ENCODE data around the gene ABCA2. TPM values are rescaled to one million over a fixed set of nuclear protein-coding genes. Genes with fewer than 3 reads are reported as not detected.

ABCA2 gene
- total and polyA plus RNA-seq, 4 donors, result 13.4 to 39.0 (median 16.5) TPM

DNA sequence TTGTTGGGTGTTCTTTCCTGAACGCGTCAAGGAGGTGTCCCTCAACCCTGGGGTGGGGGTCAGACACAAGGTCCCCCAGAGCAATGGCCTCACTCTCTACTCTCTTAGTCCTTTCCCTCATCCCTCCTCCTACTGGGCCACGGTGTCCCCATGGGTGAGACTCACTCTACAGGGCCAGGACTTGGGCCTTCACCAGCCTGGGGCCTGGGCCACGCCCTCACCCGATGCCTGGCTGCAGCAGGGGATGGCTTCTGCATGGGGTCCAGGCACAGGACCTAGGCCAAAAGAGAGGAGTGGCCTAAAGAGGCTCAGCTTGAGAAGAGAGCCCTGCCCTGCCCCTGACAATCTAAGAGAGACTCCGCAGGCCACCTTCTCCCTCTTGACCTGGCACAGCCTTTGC, 70.1 kb downstream of the ABCA2 start:
- Histone ChIP-seq H3K4me1 (ENCODE audit: control insufficient read depth in 5 of 5, insufficient read depth in 5 of 5, low read length in 5 of 5) (no peaks in the 10 kb centered on the region), H3K36me3 (ENCODE audit: control insufficient read depth in 4 of 4, insufficient read depth in 4 of 4, low read length in 4 of 4) (no peaks in the 10 kb centered on the region), H3K27ac (ENCODE audit: low read depth in 1 of 2, low read length in 1 of 2) (no peak overlapping the region), H3K4me3 (no peak overlapping the region), H3K9me3 (ENCODE audit: control insufficient read depth in 4 of 4, insufficient read depth in 3 of 4, low read length in 3 of 4) (no peaks in the 10 kb centered on the region), H3K9ac (ENCODE audit: insufficient read depth in 1 of 2, low read length in 2 of 2) (no peak overlapping the region), H3K27me3 (ENCODE audit: control insufficient read depth in 3 of 3, insufficient read depth in 3 of 3, low read length in 2 of 3) (no peaks in the 10 kb centered on the region)
- DNase-seq (no peak), ATAC-seq (ENCODE audit: insufficient read depth, low FRiP score) (no peak)
- TF ChIP-seq, protein P1, sequence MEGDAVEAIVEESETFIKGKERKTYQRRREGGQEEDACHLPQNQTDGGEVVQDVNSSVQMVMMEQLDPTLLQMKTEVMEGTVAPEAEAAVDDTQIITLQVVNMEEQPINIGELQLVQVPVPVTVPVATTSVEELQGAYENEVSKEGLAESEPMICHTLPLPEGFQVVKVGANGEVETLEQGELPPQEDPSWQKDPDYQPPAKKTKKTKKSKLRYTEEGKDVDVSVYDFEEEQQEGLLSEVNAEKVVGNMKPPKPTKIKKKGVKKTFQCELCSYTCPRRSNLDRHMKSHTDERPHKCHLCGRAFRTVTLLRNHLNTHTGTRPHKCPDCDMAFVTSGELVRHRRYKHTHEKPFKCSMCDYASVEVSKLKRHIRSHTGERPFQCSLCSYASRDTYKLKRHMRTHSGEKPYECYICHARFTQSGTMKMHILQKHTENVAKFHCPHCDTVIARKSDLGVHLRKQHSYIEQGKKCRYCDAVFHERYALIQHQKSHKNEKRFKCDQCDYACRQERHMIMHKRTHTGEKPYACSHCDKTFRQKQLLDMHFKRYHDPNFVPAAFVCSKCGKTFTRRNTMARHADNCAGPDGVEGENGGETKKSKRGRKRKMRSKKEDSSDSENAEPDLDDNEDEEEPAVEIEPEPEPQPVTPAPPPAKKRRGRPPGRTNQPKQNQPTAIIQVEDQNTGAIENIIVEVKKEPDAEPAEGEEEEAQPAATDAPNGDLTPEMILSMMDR (IDR thresholded peaks at IDR 0.05; ENCODE audit: control extremely low read depth, extremely low read depth), result no peak
- 90 to 94% methylated on average over 6 of the region's 6 CpGs for WGBS, 2 donors

GRCh38 chr9:136957461-136957860, 70.6 kb downstream of the ABCA2 start:
- H3K36me3 ChIP-seq (ENCODE audit: control insufficient read depth in 4 of 4, insufficient read depth in 4 of 4, low read length in 4 of 4), result no peaks in the 10 kb centered on the region
- ATAC-seq (ENCODE audit: insufficient read depth, low FRiP score) (no peak), DNase-seq (no peak)
- no peaks in the 10 kb centered on the region for H3K27me3 ChIP-seq (ENCODE audit: control insufficient read depth in 3 of 3, insufficient read depth in 3 of 3, low read length in 2 of 3)
- H3K4me3 ChIP-seq, result no peak overlapping the region
- no peak overlapping the region for H3K27ac ChIP-seq (ENCODE audit: low read depth in 1 of 2, low read length in 1 of 2)
- TF ChIP-seq, protein P1 (IDR thresholded peaks at IDR 0.05; ENCODE audit: control extremely low read depth, extremely low read depth), result no peak
- 94 to 100% methylated on average over 1 of the region's 1 CpG for WGBS, 2 donors
- no peaks in the 10 kb centered on the region for H3K9me3 ChIP-seq (ENCODE audit: control insufficient read depth in 4 of 4, insufficient read depth in 3 of 4, low read length in 3 of 4)
- no peak overlapping the region for H3K9ac ChIP-seq (ENCODE audit: insufficient read depth in 1 of 2, low read length in 2 of 2)
- H3K4me1 ChIP-seq (ENCODE audit: control insufficient read depth in 5 of 5, insufficient read depth in 5 of 5, low read length in 5 of 5), result peaks cover 0 to under 1% (median 0%) of the 10 kb centered on the region in 5 donors

Other genes with a start within 250 kb of the ABCA2 start
Only the 30 nearest of the 38 such genes appear.
- 1 to 10 TPM; 1.6 to 4.3 TPM for gene AJM1, start 185.8 kb downstream of the ABCA2 start, total RNA-seq
- gene AJM1, start 185.8 kb downstream of the ABCA2 start, polyA plus RNA-seq, result 1 to 10 TPM; 1.1 to 1.3 TPM
- gene PHPT1, start 178.8 kb downstream of the ABCA2 start, total RNA-seq, result 100 to 1,000 TPM in 1 of 2 donors, 10 to 100 TPM in 1; 75.0 to 124 TPM
- gene PHPT1, start 178.8 kb downstream of the ABCA2 start, polyA plus RNA-seq, result 100 to 1,000 TPM; 110 to 195 TPM
- gene MAMDC4, start 175.9 kb downstream of the ABCA2 start, total RNA-seq, result 10 to 100 TPM in 1 of 2 donors, 1 to 10 TPM in 1; 5.6 to 13.2 TPM
- gene MAMDC4, start 175.9 kb downstream of the ABCA2 start, polyA plus RNA-seq, result 1 to 10 TPM; 7.0 to 7.3 TPM
- gene EDF1, start 161.9 kb downstream of the ABCA2 start, total RNA-seq, result 100 to 1,000 TPM; 283 to 298 TPM
- 100 to 1,000 TPM; 308 to 670 TPM for gene EDF1, start 161.9 kb downstream of the ABCA2 start, polyA plus RNA-seq
- 10 to 100 TPM; 17.2 to 19.1 TPM for gene TRAF2, start 141.7 kb downstream of the ABCA2 start, total RNA-seq
- 10 to 100 TPM; 11.3 to 13.2 TPM for gene TRAF2, start 141.7 kb downstream of the ABCA2 start, polyA plus RNA-seq
- 100 to 1,000 TPM in 1 of 2 donors, 10 to 100 TPM in 1; 56.6 to 118 TPM for gene FBXW5, start 83.5 kb downstream of the ABCA2 start, total RNA-seq
- gene FBXW5, start 83.5 kb downstream of the ABCA2 start, polyA plus RNA-seq, result 100 to 1,000 TPM in 1 of 2 donors, 10 to 100 TPM in 1; 89.1 to 109 TPM
- gene C8G, start 83.0 kb downstream of the ABCA2 start, total RNA-seq, result 1 to 10 TPM in 1 of 2 donors, not detected in 1; 2.1 TPM
- gene C8G, start 83.0 kb downstream of the ABCA2 start, polyA plus RNA-seq, result 1 to 10 TPM in 1 of 2 donors, under 1 TPM in 1; 0.90 to 1.4 TPM
- 1 to 10 TPM; 4.1 to 6.3 TPM for gene LCN12, start 76.0 kb downstream of the ABCA2 start, total RNA-seq
- gene LCN12, start 76.0 kb downstream of the ABCA2 start, polyA plus RNA-seq, result 1 to 10 TPM in 1 of 2 donors, under 1 TPM in 1; 0.35 to 2.4 TPM
- 100 to 1,000 TPM in 1 of 2 donors, 10 to 100 TPM in 1; 29.5 to 159 TPM for gene PTGDS, start 50.7 kb downstream of the ABCA2 start, total RNA-seq
- 100 to 1,000 TPM in 1 of 2 donors, 10 to 100 TPM in 1; 19.4 to 158 TPM for gene PTGDS, start 50.7 kb downstream of the ABCA2 start, polyA plus RNA-seq
- gene LCNL1, start 45.2 kb downstream of the ABCA2 start, total RNA-seq, result 1 to 10 TPM in 1 of 2 donors, under 1 TPM in 1; 0.28 to 2.5 TPM
- 1 to 10 TPM in 1 of 2 donors, under 1 TPM in 1; 0.15 to 2.7 TPM for gene LCNL1, start 45.2 kb downstream of the ABCA2 start, polyA plus RNA-seq
- gene PAXX, start 35.8 kb downstream of the ABCA2 start, total RNA-seq, result 10 to 100 TPM; 16.6 to 58.1 TPM
- 100 to 1,000 TPM in 1 of 2 donors, 10 to 100 TPM in 1; 60.7 to 172 TPM for gene PAXX, start 35.8 kb downstream of the ABCA2 start, polyA plus RNA-seq
- 100 to 1,000 TPM in 1 of 2 donors, 10 to 100 TPM in 1; 72.0 to 115 TPM for gene CLIC3, start 31.7 kb downstream of the ABCA2 start, total RNA-seq
- gene CLIC3, start 31.7 kb downstream of the ABCA2 start, polyA plus RNA-seq, result 10 to 100 TPM; 17.2 to 90.2 TPM
- gene FUT7, start 3.9 kb upstream of the ABCA2 start, total RNA-seq, result 1 to 10 TPM in 1 of 2 donors, under 1 TPM in 1; 0.37 to 1.0 TPM
- gene FUT7, start 3.9 kb upstream of the ABCA2 start, polyA plus RNA-seq, result 1 to 10 TPM in 1 of 2 donors, under 1 TPM in 1; 0.45 to 5.5 TPM
- 10 to 100 TPM; 28.7 to 99.3 TPM for gene NPDC1, start 17.9 kb upstream of the ABCA2 start, total RNA-seq
- gene NPDC1, start 17.9 kb upstream of the ABCA2 start, polyA plus RNA-seq, result 10 to 100 TPM; 49.0 to 87.5 TPM
- gene ENTPD2, start 25.8 kb upstream of the ABCA2 start, total RNA-seq, result 1 to 10 TPM; 1.8 to 3.2 TPM
- under 1 TPM; 0.39 to 0.53 TPM for gene ENTPD2, start 25.8 kb upstream of the ABCA2 start, polyA plus RNA-seq
- gene SAPCD2, start 42.3 kb upstream of the ABCA2 start, total RNA-seq, result 1 to 10 TPM; 1.4 to 1.7 TPM
- 1 to 10 TPM; 1.3 to 2.1 TPM for gene SAPCD2, start 42.3 kb upstream of the ABCA2 start, polyA plus RNA-seq
- 10 to 100 TPM; 12.2 to 35.5 TPM for gene UAP1L1, start 49.3 kb upstream of the ABCA2 start, total RNA-seq
- 10 to 100 TPM; 14.5 to 19.7 TPM for gene UAP1L1, start 49.3 kb upstream of the ABCA2 start, polyA plus RNA-seq
- gene MAN1B1, start 58.7 kb upstream of the ABCA2 start, total RNA-seq, result 10 to 100 TPM; 56.7 to 70.9 TPM
- gene MAN1B1, start 58.7 kb upstream of the ABCA2 start, polyA plus RNA-seq, result 10 to 100 TPM; 40.3 to 56.9 TPM
- gene DPP7, start 86.5 kb upstream of the ABCA2 start, total RNA-seq, result 100 to 1,000 TPM in 1 of 2 donors, 10 to 100 TPM in 1; 48.0 to 236 TPM
- 100 to 1,000 TPM; 220 to 436 TPM for gene DPP7, start 86.5 kb upstream of the ABCA2 start, polyA plus RNA-seq
- under 1 TPM; 0.06 to 0.49 TPM for gene GRIN1, start 110.9 kb upstream of the ABCA2 start, total RNA-seq
- gene GRIN1, start 110.9 kb upstream of the ABCA2 start, polyA plus RNA-seq, result under 1 TPM; 0.18 to 0.51 TPM
- gene LRRC26, start 141.8 kb upstream of the ABCA2 start, total RNA-seq, result 1 to 10 TPM in 1 of 2 donors, under 1 TPM in 1; 0.77 to 5.2 TPM
- under 1 TPM; 0.12 to 0.37 TPM for gene LRRC26, start 141.8 kb upstream of the ABCA2 start, polyA plus RNA-seq
- not detected for gene TMEM210, start 143.8 kb upstream of the ABCA2 start, total RNA-seq
- not detected for gene TMEM210, start 143.8 kb upstream of the ABCA2 start, polyA plus RNA-seq
- 10 to 100 TPM; 31.9 to 60.9 TPM for gene ANAPC2, start 160.3 kb upstream of the ABCA2 start, total RNA-seq
- 10 to 100 TPM; 32.3 to 50.0 TPM for gene ANAPC2, start 160.3 kb upstream of the ABCA2 start, polyA plus RNA-seq
- gene SSNA1, start 160.4 kb upstream of the ABCA2 start, total RNA-seq, result 10 to 100 TPM; 40.8 to 87.0 TPM
- 100 to 1,000 TPM; 114 to 144 TPM for gene SSNA1, start 160.4 kb upstream of the ABCA2 start, polyA plus RNA-seq
- 10 to 100 TPM in 1 of 2 donors, 1 to 10 TPM in 1; 8.9 to 30.6 TPM for gene TPRN, start 172.5 kb upstream of the ABCA2 start, total RNA-seq
- gene TPRN, start 172.5 kb upstream of the ABCA2 start, polyA plus RNA-seq, result 10 to 100 TPM; 12.6 to 18.3 TPM
- gene TMEM203, start 177.4 kb upstream of the ABCA2 start, total RNA-seq, result 10 to 100 TPM; 26.0 to 35.8 TPM
- gene TMEM203, start 177.4 kb upstream of the ABCA2 start, polyA plus RNA-seq, result 10 to 100 TPM; 31.8 to 39.3 TPM
- gene NDOR1, start 177.5 kb upstream of the ABCA2 start, total RNA-seq, result 10 to 100 TPM in 1 of 2 donors, 1 to 10 TPM in 1; 4.5 to 22.0 TPM
- gene NDOR1, start 177.5 kb upstream of the ABCA2 start, polyA plus RNA-seq, result 10 to 100 TPM; 11.8 to 12.2 TPM
- gene RNF208, start 194.0 kb upstream of the ABCA2 start, total RNA-seq, result 1 to 10 TPM; 1.7 to 7.5 TPM
- gene RNF208, start 194.0 kb upstream of the ABCA2 start, polyA plus RNA-seq, result 10 to 100 TPM in 1 of 2 donors, 1 to 10 TPM in 1; 3.1 to 12.0 TPM
- under 1 TPM in 1 of 2 donors, not detected in 1; 0.92 TPM for gene CYSRT1, start 196.9 kb upstream of the ABCA2 start, total RNA-seq
- 1 to 10 TPM in 1 of 2 donors, under 1 TPM in 1; 0.70 to 2.7 TPM for gene CYSRT1, start 196.9 kb upstream of the ABCA2 start, polyA plus RNA-seq
- 1 to 10 TPM in 1 of 2 donors, under 1 TPM in 1; 0.52 to 1.1 TPM for gene RNF224, start 199.3 kb upstream of the ABCA2 start, total RNA-seq
- gene RNF224, start 199.3 kb upstream of the ABCA2 start, polyA plus RNA-seq, result 1 to 10 TPM in 1 of 2 donors, under 1 TPM in 1; 0.24 to 1.1 TPM